NCI-H2227 (cell line): ENCODE results near the gene PFDN1.

Source experiments
- DNase-seq: peaks from one replicate; lab custom pipeline; 2025; ENCODE audit not compliant: unreplicated experiment; lab: John Stamatoyannopoulos, UW

The PFDN1 gene

DNA sequence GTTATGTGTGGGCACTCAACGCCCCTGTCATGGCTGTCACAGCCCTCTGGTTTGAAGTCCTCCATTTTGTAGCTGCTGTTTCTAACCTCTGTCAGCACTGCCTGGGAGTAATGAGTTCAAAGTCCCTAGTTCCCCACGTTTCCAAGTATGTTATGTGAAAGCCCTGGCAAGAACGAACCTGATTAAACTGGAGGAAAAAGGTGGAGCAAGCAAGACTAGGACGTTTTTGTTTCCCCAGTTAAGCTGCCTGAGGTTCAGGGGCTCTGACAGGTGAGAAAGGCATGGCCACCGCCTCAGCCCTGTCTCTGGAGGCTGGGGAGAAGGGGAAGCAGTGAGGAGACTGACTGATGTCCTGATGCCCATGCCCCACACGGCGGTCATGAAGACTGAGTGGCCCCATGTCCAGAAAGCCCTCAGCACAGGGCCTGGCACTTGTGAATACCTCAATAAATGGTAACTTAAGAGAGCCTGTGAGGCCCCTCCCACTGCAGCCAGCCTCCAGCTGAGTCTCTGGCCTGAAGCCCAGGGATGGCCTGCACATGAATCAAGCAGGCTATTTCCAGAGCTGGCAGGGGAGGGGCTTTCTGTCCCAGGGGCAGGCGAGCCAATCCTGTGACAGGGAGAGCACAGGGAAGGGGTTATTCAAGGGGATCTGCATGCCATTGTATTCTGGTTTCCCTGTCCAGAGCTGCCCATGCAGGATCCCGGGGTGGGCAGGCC lies 61.8 kb downstream of the PFDN1 start:
- DNase-seq: peak; percentile 83

DNA sequence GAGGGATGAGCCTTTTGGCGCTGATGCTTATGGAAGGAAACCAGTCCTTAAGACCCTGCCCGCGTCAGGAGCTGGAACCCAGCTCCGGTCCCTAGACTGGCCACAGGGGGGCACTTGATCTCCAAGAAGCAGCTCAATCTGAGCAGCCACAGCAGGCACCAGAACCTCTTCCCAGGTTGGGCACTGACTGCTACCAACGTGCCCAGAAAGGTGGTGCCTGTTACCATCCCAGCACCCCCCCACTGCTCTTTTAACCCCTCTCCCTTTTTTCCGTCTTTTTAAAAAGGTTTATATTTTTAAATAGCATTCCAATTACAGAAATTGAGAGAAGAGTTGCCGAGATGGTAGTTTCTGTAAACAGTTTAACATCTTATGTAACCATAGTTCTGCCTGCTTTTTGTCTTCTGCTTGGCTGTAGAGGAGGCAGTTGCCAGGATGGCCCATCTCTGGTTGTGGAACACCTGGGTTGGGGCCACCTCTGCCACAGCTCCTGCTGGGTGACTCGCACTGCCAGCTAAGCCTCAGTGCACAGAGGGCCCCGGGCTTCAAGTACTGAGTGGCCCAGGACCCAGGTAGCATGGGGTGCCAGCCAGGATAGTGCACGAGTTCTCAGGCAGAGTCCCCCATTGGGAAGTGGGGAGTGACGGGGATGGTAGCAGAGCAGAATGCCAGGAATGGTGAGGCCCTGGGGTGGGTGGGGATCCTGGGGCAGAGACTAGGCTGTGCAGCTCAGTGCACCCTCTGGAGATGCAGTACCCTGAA lies 62.8 kb downstream of the PFDN1 start:
- no peak for DNase-seq

- DNase-seq: no peak
Measured at GRCh38 chr5:140239461-140239860, 63.4 kb downstream of the PFDN1 start.

DNA sequence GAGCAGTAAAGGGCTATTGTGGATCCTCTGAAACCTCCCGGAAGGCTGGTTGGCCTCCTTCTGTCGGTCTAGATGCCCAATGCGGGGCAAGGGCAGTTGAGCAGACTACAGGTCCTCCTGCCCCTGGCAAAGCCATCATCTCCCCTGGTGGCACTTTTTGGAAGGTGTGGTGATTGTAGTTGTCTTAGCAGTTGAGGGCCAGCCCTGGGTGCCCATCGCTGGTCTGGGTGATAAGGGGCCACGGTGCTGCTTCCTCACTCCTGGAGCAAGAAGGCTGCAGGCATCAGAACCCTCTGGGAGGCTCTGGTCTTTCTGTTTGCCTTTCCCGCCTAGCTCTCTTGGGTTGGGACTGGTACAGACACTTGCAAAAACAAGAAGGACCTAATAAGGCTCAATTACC lies 64.1 kb downstream of the PFDN1 start:
- DNase-seq: no peak

DNA sequence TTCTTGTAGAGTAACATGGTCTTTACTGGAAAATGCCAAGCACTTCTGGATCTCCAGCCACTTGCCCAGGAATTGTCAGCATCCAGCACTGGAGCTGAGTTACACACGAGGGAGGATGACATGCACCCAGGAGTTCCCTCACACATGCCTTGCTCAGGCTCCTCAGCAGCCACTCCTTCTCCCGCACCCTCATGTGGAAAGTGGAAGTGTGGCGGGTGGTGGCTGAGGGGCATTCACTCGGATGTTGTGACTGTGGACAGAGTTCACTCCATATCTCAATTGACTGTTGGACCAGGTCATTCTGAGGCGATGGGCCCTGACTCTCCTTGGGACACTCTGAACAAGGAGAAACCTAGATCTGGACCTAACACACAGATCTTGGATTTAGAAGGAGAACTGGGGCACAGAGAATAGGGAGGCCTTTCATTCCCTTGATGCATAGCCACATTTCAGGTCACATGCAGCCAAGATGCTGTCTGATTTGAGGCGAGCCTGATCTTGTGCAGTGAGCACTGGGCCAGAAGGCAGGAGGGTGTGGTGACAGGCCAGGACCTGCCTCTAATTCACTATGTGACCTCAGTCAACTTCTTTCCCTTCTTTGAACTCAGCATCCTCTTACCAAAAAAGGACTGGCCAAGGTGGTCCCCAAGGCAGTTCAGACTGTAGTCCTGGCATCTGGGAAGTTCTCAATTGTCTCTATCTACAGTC lies 65.9 kb downstream of the PFDN1 start:
- DNase-seq: no peak

- DNase-seq: no peak
Measured at GRCh38 chr5:140235791-140236551, 66.9 kb downstream of the PFDN1 start.

DNA sequence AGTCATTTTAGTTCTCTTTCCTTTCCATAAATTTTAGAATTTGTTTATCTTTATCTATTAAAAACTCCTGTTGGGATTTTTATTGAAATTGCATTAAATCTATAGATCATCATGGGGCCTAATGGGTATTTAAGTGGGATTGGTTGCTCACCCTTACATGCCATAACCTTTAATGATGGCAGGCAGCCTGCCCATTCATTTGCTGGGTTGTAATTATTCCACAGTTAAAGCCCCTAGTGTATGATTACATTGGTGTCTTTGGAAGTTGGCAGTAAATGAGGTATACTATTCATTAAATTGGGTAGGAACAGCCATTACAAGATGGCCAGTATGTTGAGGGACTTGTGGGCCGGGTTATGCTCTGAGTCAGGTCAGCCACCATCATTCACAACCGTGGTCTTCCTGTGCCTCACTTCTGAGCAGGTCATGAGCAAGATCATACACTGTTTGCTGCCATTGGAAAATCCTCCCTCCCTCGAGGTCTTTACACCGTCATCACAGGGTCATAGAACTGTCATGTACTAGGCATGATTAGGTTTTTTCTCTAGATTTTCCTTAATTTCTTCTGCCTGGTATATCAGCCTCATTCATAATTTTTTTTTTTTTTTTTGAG lies 68.4 kb downstream of the PFDN1 start:
- no peak for DNase-seq

GRCh38 chr5:140232731-140233130 lies 70.2 kb downstream of the PFDN1 start:
- DNase-seq: no peak

DNA sequence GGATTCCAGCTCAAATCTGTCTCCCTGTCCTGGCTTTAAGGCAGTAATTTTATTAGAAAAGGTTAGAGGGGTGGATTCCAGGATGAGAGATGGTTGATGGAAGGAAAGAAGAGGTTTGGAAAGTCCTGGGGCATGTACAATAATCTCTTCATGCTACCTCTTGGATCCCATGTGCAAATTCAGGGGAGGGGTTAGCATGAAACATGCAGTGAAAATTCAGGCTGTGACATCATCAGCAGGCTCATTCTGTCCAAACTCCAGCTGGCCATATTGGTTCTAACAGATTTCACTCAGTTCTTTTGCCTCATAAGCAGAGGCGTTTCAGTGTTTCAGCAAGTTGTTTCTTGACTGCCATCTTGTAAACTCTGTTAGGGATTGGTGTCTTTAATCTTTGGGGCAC lies 72.5 kb downstream of the PFDN1 start:
- no peak for DNase-seq

DNA sequence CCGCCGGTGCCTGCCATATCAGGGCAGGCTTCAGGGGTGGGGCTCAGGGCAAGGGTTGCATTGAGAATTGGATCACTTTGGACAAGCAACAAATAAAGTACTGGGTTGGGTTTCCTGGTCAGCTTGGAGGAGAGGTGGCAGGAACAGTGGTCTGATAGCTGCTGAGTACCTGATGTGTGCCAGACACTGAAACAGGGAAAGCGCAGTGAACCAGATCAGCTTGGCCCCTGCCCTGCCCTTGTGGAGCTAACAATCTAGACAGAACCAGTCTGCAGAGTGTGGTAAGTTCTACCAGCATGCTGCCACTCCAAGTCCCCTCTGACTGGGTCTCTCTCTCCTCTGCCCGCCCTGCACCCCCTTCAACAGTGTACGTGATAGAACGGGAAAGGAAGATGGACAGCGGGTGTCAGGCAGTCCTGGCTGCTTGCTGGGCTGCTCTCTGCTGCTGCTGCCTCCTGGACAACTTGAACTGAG lies 74.5 kb downstream of the PFDN1 start:
- DNase-seq: no peak

DNA sequence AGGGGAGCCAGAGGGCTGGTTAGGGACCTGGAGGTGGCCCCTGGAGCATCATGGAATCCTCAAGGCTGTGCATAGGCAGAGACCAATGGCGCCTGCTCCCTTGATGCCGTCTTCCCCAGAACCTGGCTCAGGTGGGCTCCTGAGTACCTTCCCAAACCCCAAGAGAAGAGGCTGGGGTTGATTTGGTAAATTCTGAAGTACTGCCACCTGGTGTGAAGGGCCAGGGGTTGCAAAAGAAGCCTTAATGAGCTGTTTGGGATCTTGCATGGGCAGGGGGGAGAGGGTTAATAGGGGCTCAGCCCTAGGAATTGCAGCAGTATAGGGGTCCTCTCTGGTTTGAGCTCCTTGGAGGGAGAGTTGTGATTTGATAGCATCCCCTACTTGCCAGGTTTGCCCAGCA lies 75.9 kb downstream of the PFDN1 start:
- no peak for DNase-seq

DNA sequence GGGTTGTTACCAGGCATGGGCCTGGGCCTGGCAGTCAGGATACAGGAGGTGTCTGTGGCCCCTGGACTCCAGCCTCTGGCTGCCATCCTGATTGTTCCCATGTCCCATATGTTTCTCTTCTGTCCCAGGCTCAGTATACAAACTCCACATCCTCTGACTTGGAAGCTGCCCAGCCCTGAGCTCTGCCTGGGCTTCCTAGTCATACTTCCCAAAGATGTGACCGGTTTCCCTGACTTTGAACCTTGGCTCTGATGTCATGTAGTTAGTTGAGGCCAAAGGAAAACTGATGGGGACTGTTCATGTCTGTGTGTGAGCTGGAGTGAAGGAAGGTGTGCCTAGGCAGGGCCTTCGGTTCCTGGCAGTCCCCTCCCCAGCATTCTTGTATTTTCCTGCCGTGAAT lies 77.5 kb downstream of the PFDN1 start:
- no peak for DNase-seq

GRCh38 chr5:140224658-140225057 lies 78.2 kb downstream of the PFDN1 start:
- no peak for DNase-seq

DNA sequence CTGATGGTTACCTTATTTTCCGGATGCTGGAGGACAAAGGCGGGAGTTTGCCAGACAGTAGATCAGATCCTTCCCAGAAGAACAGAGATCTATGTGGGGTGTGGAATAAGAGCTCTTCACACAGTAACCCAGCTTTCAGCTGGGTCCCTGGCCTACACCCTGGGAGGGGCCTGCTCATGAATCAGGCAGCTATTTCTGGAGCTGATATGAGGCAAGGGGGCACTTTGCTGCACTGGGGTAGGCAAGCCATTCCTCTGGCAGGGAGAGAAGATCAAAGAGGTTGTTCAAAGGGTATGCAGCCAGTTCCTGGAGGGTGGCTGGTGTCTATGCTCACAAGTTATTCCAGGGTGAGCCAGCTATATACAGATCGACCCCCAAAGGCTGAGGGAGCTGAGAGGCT lies 79.3 kb downstream of the PFDN1 start:
- no peak for DNase-seq

DNA sequence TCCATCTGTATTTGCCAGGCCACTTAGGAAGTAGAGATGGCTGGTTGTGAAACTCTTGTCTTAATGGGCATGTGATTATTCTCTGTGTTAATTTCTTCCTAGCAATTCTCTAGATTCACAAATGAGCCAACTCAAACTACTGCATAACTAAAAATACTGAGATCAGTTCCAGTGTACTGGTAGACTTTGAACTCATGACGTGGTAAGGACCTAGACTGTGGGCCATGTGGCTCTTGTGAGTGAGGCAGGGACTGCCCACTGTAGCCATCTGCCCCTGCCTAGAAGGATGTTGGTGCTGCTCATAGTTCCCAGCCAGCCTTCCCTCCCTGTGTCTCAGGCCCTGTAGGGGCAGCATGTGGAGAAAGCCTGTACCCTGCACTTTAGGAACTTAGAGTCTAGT lies 80.5 kb downstream of the PFDN1 start:
- DNase-seq: no peak

DNA sequence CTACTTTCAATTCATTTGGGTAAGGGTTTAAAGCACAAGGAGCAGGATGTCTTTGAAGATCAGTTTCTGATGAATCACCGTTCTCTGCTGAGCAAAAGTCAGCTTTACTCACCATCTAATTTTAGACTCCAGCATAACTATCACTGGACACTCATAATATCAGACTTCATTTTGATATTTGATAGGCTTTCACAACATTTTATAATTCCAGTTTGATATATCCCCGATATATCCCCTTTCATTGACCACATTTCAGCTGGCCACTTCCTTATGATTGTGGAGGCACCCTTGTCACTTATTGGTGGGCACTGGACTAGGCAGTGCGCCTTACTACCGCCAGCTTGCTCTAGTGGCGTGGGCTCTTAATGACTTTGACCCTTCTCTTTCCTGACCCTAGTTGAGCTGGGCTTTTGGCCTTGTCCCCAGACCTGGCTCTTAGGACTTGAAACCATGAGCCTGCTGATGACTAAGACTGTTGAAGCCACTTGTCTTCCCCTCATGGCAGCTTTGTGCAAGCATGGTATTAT lies 81.1 kb downstream of the PFDN1 start:
- DNase-seq: no peak

DNA sequence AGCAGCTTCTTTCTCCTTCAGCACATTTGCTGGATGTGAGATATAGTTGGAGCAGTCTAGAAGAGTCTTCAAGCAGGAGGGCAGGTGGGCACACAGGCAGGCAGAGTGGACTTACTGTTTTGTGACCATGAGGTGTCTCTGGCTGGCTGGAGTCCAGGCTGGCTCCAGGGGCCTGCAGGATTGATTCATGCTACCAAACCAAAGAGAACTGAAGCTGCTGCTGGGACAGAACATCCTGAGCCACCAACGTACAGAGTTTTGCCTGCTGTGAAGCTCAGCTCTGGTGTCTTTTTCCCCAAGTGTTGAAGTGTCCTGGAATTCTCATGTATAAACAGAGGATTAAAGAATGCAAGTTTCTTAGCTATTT lies 82.2 kb downstream of the PFDN1 start:
- no peak for DNase-seq

- no peak for DNase-seq
Measured at GRCh38 chr5:140220032-140220697, 82.7 kb downstream of the PFDN1 start.

DNA sequence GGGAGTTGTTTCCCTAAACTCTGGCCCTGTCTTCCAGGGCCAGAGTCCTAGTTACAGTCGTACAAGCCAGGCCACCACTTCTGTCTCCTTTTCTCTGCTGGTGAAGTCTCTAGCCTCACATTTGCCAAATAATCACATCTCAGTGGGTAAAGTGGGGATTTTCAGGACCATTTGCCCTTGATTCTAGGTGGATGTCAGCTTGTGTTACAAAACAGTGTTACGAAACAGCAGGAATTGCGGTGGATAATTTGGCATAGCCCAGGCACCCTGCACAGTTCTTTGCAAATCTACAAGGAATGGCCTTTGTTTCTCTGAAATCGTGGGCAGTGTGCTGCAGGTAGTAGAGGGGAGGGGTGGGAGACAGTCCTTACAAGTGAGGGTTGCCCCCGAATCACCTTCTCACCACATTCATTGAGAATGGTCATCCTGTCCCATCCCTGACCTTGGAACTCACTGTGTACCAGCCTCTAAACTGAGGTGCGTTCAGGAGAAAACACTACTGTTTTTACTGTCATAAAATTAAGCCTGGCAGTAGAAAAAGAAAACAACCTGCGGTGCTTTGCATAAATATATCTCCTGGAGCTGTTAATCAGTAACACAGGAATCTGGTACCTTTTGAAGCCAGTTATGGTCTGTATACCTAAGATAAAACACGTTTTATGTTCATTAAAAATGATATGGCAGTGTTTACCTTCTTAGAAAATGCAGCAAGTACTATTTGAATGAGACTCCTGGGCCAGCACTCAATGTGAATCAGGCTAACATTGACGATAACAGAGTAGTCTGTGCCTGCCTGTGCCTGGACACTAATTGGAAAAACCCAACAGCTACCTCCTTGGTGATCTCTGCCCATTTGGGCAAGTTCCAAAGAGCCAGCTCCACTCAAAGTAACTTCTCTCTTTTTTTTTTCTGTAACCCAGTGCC lies 83.6 kb downstream of the PFDN1 start:
- DNase-seq: no peak
